A172 (cell line): ENCODE measurements around the gene ZNF473. TPM values are rescaled to one million over a fixed set of nuclear protein-coding genes. Genes with fewer than 3 reads are reported as not detected.
A peak's percentile ranks its signal among the peaks of the same experiment; 100 is the strongest.
"Not testable (repeated sequence)": the region's sequence is repeated elsewhere in the genome, so short reads cannot be mapped to it uniquely, and the experiment has no call there.

Experiments
- DNase-seq: peaks from one replicate; pipeline ENCODE4 v3.0.0-alpha.2; 2015; ENCODE audit warnings: low spot score
- total RNA-seq: library from RNA; depleted of rRNA; stranded (reverse); fragments of >200 nt; shearing (Covaris generic); gene quantifications from 2 replicates; pipeline ENCODE4 v1.2.3, GENCODE V29; 2014

Gene ZNF473
- total RNA-seq, 1 experiment from 2014 or later: 21.0 TPM

GRCh38 chr19:50050406-50051227 lies 24.8 kb downstream of the ZNF473 start:
- DNase-seq: peak; percentile 84

GRCh38 chr19:50051228-50051895 lies 25.6 kb downstream of the ZNF473 start:
- DNase-seq: not testable (repeated sequence)

GRCh38 chr19:50051964-50052363 lies 26.2 kb downstream of the ZNF473 start:
- no peak for DNase-seq

- DNase-seq: no peak
Observed at GRCh38 chr19:50053119-50053518, 27.3 kb downstream of the ZNF473 start.

- DNase-seq: no peak
Observed at GRCh38 chr19:50058425-50058824, 32.6 kb downstream of the ZNF473 start.

- DNase-seq: no peak
Observed at GRCh38 chr19:50059045-50059444, 33.2 kb downstream of the ZNF473 start.

- DNase-seq: no peak
Observed at GRCh38 chr19:50060107-50060506, 34.3 kb downstream of the ZNF473 start.

- no peak for DNase-seq
Observed at GRCh38 chr19:50061650-50062049, 35.8 kb downstream of the ZNF473 start.

GRCh38 chr19:50065938-50066337 lies 40.1 kb downstream of the ZNF473 start:
- DNase-seq: no peak

- DNase-seq: no peak
Observed at GRCh38 chr19:50067575-50067974, 41.8 kb downstream of the ZNF473 start.

GRCh38 chr19:50068382-50068781 lies 42.6 kb downstream of the ZNF473 start:
- DNase-seq: not testable (repeated sequence)

GRCh38 chr19:50075076-50075475 lies 49.3 kb downstream of the ZNF473 start:
- DNase-seq: not testable (repeated sequence)

- DNase-seq: not testable (repeated sequence)
Observed at GRCh38 chr19:50075644-50076372, 50.0 kb downstream of the ZNF473 start.

- DNase-seq: not testable (repeated sequence)
Observed at GRCh38 chr19:50076581-50077355, 51.0 kb downstream of the ZNF473 start.

- not testable (repeated sequence) for DNase-seq
Observed at GRCh38 chr19:50079014-50079413, 53.2 kb downstream of the ZNF473 start.

GRCh38 chr19:50084440-50084839 lies 58.6 kb downstream of the ZNF473 start:
- DNase-seq: not testable (repeated sequence)

- not testable (repeated sequence) for DNase-seq
Observed at GRCh38 chr19:50087153-50087552, 61.3 kb downstream of the ZNF473 start.

GRCh38 chr19:50090706-50091105 lies 64.9 kb downstream of the ZNF473 start:
- peak; percentile 51 for DNase-seq

GRCh38 chr19:50091786-50092185 lies 66.0 kb downstream of the ZNF473 start:
- not testable (repeated sequence) for DNase-seq

GRCh38 chr19:50092597-50092996 lies 66.8 kb downstream of the ZNF473 start:
- not testable (repeated sequence) for DNase-seq

- DNase-seq: not testable (repeated sequence)
Observed at GRCh38 chr19:50097884-50098283, 72.1 kb downstream of the ZNF473 start.
